BE2C (cell line): ENCODE results near the gene MAP3K5.

ENCODE experiments used
- DNase-seq: peaks from one replicate; pipeline ENCODE4 v3.0.0-alpha.2; 2020
- H3K27me3 ChIP-seq: fragments of 250-450 bp; sonication (Bioruptor Pico); 2 replicates; pipeline ENCODE4 v1.5.1; 2020; ENCODE audit warnings: mild to moderate bottlenecking
- H3K36me3 ChIP-seq: fragments of 250-450 bp; sonication (Bioruptor Pico); 2 replicates; pipeline ENCODE4 v1.5.1; 2020; ENCODE audit warnings: mild to moderate bottlenecking
- H3K4me1 ChIP-seq: fragments of 250-450 bp; sonication (Bioruptor Pico); 2 replicates; pipeline ENCODE4 v1.5.1; 2020
- H3K4me3 ChIP-seq: 2 replicates; pipeline ENCODE4 v1.5.1; 2011; ENCODE audit warnings: low read depth, low read length
- H3K9me3 ChIP-seq: fragments of 250-450 bp; sonication (Bioruptor Pico); 2 replicates; pipeline ENCODE4 v1.5.1; 2020
- TF ChIP-seq, protein P1 (sequence below): IDR thresholded peaks from 2 replicates; pipeline ENCODE4 v1.5.1; 2012; ENCODE audit warnings: mild to moderate bottlenecking, low read depth, low read length

The MAP3K5 gene

DNA sequence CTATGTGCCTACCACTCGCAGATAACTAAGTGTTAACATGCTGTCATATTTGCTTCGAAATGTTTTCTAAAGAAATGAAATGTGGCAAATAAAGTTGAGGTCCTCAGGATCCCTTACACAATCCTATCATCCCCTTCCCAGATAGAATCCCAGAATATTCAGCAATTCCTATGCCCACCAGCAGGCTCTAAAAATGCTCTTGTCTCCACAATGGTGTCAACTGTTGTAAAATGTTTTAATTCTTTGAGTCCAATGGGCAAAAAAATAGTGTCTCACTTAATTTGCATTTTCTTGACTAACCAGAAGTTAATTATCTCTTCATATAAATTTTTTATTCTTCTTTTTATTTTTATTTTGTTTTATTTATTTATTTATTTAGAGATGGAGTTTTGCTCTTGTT is 138.2 kb downstream of the MAP3K5 start:
- Histone ChIP-seq H3K9me3 (no peaks in the 10 kb centered on the region), H3K4me1 (no peaks in the 10 kb centered on the region), H3K27me3 (no peaks in the 10 kb centered on the region), H3K36me3 (no peaks in the 10 kb centered on the region), H3K4me3 (no peak overlapping the region)
- DNase-seq = no peak
- TF ChIP-seq, protein P1, sequence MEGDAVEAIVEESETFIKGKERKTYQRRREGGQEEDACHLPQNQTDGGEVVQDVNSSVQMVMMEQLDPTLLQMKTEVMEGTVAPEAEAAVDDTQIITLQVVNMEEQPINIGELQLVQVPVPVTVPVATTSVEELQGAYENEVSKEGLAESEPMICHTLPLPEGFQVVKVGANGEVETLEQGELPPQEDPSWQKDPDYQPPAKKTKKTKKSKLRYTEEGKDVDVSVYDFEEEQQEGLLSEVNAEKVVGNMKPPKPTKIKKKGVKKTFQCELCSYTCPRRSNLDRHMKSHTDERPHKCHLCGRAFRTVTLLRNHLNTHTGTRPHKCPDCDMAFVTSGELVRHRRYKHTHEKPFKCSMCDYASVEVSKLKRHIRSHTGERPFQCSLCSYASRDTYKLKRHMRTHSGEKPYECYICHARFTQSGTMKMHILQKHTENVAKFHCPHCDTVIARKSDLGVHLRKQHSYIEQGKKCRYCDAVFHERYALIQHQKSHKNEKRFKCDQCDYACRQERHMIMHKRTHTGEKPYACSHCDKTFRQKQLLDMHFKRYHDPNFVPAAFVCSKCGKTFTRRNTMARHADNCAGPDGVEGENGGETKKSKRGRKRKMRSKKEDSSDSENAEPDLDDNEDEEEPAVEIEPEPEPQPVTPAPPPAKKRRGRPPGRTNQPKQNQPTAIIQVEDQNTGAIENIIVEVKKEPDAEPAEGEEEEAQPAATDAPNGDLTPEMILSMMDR = peak; percentile 21

- no peaks in the 10 kb centered on the region for H3K36me3 ChIP-seq
- H3K4me1 ChIP-seq = no peaks in the 10 kb centered on the region
- TF ChIP-seq, protein P1 = no peak
- H3K27me3 ChIP-seq = no peaks in the 10 kb centered on the region
- H3K4me3 ChIP-seq = no peak overlapping the region
- DNase-seq = no peak
- no peaks in the 10 kb centered on the region for H3K9me3 ChIP-seq
Observed at GRCh38 chr6:136652656-136653055, 139.6 kb downstream of the MAP3K5 start.

GRCh38 chr6:136651982-136652381 is 140.3 kb downstream of the MAP3K5 start:
- Histone ChIP-seq H3K36me3 (no peaks in the 10 kb centered on the region), H3K4me1 (no peaks in the 10 kb centered on the region), H3K9me3 (no peaks in the 10 kb centered on the region), H3K4me3 (no peak overlapping the region), H3K27me3 (no peaks in the 10 kb centered on the region)
- DNase-seq = no peak
- TF ChIP-seq, protein P1 = no peak

DNA sequence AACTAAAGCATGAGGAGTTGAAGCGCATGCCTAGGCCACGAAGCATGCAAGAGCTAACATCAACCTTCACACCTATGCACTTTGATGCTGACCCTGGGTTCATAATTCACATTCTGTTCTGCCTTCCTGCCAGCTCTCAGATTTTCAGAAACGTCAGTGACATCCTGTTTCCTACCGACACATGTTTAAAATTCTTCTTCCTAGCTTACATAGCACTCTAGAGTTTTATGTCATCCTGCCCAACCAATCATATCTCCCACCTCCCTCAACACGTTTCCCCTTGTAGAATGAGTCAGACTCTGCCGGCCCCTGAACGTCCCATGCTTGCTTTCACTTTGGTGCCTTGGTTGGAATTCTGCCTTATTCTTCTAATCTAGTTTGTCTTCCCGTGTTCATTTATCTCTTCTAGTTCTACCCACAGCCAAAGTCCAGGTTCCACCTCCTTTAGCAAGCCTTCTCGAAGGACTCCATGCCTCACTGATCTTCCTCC is 144.9 kb downstream of the MAP3K5 start:
- no peak overlapping the region for H3K4me3 ChIP-seq
- DNase-seq = no peak
- TF ChIP-seq, protein P1 = no peak
- no peaks in the 10 kb centered on the region for H3K9me3 ChIP-seq
- peaks cover 5% of the 10 kb centered on the region; the same call in 1 of the 2 replicates for H3K4me1 ChIP-seq
- no peaks in the 10 kb centered on the region for H3K36me3 ChIP-seq
- no peaks in the 10 kb centered on the region for H3K27me3 ChIP-seq

GRCh38 chr6:136646377-136646776 is 145.9 kb downstream of the MAP3K5 start:
- no peak for DNase-seq
- TF ChIP-seq, protein P1 = no peak

DNA sequence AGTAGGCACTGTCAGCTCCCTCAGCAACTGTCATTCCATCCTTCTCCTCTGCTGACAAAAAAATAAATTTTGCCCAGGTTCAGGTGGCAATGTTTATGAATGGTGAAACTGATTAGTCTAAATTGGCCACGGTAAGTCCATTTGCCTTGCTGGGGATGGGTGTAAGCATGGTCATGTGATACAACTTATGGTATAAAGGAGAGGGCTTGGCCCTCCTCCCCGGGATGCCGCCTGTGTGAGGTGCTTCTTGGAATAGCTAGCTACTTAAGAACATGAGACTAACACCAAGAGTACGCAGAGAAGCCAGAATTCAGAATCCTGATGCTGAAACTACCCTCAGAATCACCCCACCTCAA is 147.7 kb downstream of the MAP3K5 start:
- TF ChIP-seq, protein P1 = no peak

More at GRCh38 chr6:136646377-136646776, 145.9 kb downstream of the MAP3K5 start:
- Histone ChIP-seq H3K9me3 (no peaks in the 10 kb centered on the region), H3K27me3 (no peaks in the 10 kb centered on the region), H3K4me3 (no peak overlapping the region), H3K36me3 (no peaks in the 10 kb centered on the region), H3K4me1 (peaks cover 5% of the 10 kb centered on the region; the same call in 1 of the 2 replicates)

More for the DNA sequence above, 147.7 kb downstream of the MAP3K5 start:
- no peak for DNase-seq
- H3K4me3 ChIP-seq = no peak overlapping the region
- H3K9me3 ChIP-seq = no peaks in the 10 kb centered on the region
- peaks cover 5% of the 10 kb centered on the region; the same call in 1 of the 2 replicates for H3K4me1 ChIP-seq
- no peaks in the 10 kb centered on the region for H3K36me3 ChIP-seq
- H3K27me3 ChIP-seq = no peaks in the 10 kb centered on the region
